ENCODE measurements around the gene IGSF10.

GRCh38 chr3:151425627-151426340 lies 35.1 kb downstream of the IGSF10 start:
- TF ChIP-seq CTCF (conservative IDR thresholded peaks at IDR 0.05 in 1 of 2, IDR thresholded peaks at IDR 0.05 in 1 of 2; ENCODE audit: extremely low read depth in 1 of 2, insufficient read depth in 1 of 2, low read depth in 1 of 2, low read length in 2 of 2) (peak; percentile 28 to 38), EZH2 (IDR thresholded peaks at IDR 0.05; ENCODE audit: borderline replicate concordance, low read length) (no peak)
